HCEC 1CT (cell line): Measurements from ENCODE around the gene RSKR.
A peak's percentile ranks its signal among the peaks of the same experiment; 100 is the strongest.
"Not testable (repeated sequence)": the region's sequence is repeated elsewhere in the genome, so short reads cannot be mapped to it uniquely, and the experiment has no call there.

ENCODE experiments used
- DNase-seq: peaks from one replicate; pipeline ENCODE4 v3.0.0-alpha.2; 2017

The RSKR gene, protein sequence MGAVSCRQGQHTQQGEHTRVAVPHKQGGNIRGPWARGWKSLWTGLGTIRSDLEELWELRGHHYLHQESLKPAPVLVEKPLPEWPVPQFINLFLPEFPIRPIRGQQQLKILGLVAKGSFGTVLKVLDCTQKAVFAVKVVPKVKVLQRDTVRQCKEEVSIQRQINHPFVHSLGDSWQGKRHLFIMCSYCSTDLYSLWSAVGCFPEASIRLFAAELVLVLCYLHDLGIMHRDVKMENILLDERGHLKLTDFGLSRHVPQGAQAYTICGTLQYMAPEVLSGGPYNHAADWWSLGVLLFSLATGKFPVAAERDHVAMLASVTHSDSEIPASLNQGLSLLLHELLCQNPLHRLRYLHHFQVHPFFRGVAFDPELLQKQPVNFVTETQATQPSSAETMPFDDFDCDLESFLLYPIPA

DNA sequence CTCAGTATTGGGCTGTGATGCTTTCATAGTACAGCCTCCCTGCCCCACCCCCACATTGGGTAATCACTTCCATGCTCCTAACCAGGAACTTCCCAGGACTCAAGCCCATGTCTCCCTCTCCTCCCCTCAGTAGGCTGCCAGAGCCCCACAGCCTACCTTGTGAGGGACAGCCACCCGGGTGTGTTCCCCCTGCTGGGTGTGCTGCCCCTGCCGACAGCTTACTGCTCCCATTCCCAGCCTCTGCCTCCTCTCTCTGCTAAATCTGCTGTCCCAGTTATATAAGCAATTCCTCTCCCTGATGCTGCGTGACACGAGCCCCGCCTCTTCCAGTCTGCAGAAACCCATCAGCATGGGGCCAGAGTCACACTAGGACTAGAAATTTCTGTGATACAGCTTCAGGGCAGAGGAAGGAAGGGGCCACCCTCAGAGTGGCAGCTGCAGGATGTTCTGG, at the start of gene RSKR:
Gene RSKR (minus strand): TSS at position 255 of the 451 bp plus-strand sequence. CDS start 24 bp downstream, at position 231.
- no peak for DNase-seq

DNA sequence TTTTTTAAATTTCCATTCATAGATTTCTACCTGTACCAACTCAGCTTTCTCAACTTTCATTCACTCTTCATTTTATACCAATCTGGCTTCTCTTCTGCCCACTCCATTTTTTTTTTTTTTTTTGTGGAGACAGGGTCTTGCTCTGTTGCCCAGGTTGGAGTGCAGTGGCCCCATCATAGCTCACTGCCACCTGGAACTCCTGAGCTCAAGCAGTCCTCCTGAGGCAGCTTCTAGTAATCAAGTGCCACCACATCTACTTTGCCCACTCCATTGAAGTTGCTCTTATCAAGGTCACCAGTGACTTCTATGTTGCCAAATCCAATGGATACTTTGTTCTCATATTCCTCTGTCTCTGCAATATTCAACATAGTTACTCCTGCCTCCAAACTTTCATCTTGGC, 49.7 kb upstream of the RSKR start:
- no peak for DNase-seq

DNA sequence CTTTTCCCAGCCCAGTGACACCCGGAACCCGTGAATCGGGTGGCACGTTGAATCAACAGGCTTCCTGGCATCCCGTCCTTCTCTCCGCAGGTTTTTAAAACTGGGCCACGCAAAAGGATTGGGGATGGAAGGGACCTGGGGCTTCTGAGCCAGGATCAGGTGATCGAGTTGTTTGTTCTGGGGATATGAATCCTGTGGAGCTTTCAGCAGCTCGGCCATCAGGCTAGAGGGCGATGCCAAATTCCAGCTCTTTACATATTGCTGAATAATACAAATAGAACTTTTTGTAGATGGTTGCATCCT, 48.5 kb upstream of the RSKR start:
- DNase-seq = no peak

DNA sequence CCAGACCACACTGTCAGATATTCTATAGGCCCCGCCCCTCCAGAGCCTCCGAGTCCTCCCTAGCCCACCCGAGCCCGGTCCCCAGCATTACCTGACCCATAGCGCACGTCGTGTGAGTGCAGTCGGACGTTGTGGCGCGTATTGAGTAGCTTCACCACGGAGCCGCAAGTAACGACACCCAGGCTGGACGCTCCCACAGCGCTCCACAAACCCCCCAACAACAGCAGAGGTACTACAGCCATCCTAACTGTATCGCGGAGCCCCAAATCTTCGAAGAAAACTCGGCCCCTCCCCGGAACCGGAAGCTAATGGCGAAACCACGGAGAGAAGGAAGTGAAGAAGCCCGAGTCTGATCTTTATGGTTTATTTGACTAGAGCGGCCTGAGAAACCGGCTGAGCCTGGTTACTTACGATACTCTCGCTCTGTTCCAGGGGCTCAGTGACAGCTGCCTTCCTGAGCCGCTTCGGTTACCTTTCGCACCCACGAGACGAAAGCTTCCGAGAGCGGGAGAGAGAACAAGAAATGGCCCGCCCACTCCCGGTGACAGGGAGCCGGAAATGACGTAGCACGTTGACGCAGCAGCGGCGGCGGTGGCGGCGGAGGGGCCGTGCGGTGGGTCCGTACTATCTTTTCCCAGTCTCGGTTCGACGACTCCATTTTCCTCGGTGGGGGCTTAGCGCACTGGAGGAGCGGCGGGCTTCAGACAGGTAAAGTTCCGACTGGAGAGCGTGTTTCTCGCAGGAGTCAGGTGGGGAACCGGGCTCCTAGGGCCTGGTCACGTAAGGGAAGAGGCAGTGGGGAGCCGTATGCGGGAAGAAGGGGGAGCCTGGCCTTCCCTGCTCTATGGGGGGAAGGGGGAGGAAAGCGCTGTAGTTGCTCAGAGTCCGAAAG, 47.9 kb upstream of the RSKR start, which contains the start of the genes SDF2 and SUPT6H:
Gene SDF2 (minus strand): TSS at position 272 of the 892 bp plus-strand sequence. CDS start 30 bp downstream, at position 242.
Gene SUPT6H (plus strand): TSS at position 571 of the 892 bp plus-strand sequence. CDS start 11,197 bp downstream, outside the sequence.
- DNase-seq = peak; percentile 82

DNA sequence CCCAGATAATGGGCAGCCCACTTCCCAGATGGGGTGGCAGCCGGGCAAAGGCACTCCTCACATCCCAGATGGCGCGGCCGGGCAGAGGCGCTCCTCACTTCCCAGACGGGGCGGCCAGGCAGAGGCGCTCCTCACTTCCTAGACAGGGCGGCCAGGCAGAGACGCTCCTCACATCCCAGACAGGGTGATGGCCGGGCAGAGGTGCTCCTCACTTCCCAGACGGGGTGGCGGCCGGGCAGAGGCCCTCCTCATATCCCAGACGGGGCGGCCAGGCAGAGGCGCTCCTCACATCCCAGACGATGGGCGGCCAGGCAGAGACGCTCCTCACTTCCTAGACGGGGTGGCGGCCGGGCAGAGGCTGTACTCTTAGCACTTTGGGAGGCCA, 45.5 kb upstream of the RSKR start:
- DNase-seq = not testable (repeated sequence)

DNA sequence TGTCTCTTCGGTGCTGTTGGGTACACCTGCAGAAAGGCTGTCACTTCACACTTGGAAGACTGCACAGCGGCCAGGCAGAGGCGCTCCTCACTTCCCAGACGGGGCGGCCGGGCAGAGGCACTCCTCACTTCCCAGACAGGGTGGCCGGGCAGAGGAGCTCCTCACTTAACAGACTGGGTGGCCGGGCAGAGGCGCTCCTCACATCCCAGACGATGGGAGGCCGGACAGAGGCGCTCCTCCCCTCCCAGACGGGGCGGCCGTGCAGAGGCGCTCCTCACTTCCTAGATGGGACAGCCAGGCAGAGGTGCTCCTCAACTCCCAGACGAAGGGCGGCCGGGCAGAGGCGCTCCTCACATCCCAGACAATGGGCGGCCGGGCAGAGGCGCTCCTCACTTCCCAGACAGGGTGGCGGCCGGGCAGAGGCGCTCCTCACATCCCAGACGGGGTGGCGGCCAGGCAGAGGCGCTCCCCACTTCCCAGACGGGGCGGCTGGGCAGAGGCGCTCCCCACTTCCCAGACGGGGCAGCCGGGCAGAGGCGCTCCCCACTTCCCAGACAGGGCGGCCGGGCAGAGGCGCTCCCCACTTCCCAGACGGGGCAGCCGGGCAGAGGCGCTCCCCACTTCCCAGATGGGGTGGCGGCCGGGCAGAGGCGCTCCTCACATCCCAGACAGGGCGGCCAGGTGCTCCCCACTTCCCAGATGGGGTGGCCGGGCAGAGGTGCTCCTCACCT, 44.9 kb upstream of the RSKR start:
- DNase-seq = not testable (repeated sequence)

DNA sequence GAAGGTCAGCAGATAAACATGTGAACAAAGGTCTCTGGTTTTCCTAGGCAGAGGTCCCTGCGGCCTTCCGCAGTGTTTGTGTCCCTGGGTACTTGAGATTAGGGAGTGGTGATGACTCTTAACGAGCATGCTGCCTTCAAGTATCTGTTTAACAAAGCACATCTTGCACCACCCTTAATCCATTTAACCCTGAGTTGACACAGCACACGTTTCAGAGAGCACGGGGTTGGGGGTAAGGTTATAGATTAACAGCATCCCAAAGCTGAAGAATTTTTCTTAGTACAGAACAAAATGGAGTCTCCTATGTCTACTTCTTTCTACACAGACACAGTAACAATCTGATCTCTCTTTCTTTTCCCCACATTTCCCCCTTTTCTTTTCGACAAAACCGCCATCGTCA, 44.4 kb upstream of the RSKR start:
- DNase-seq = not testable (repeated sequence)

GRCh38 chr17:28657756-28658155, 43.8 kb upstream of the RSKR start:
- DNase-seq = peak; percentile 74

DNA sequence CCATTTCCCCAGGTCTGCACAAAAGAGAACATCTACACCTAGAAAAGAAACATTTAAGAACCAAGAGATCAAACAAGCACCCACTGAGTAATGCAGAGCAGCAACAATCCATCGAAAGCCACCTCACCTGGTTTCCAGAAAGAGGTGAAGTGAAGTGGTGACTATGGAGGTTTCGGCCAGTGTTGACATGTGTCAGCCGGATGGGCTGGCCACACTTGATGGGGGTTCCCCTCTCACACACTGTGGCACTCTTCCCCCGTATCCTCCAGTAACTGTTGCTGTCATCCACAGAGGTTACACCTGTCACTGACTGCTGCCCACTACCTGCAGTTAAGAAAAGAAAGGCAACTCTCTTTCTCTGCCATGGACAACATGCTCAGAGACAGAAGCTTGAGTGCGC, 41.2 kb upstream of the RSKR start:
- no peak for DNase-seq

DNA sequence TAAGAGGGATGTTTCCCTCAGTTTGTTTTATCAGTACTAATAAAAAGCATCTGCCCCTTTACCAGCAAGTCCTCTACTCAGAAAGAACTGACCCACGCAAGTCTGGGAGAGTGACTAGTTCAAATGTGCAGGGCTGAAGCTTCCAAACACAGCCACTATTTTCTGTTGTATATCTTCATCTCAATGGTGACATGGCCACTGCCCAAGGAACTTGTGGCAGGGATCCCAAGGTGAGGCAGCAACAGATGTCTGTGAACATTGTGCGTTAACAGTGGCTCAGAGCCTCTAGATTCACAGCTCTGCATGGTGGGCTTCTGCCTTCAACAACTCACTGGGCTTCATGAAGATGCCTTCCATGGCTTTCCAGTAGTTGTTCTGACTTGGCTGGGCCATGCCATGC, 34.7 kb upstream of the RSKR start:
- no peak for DNase-seq

DNA sequence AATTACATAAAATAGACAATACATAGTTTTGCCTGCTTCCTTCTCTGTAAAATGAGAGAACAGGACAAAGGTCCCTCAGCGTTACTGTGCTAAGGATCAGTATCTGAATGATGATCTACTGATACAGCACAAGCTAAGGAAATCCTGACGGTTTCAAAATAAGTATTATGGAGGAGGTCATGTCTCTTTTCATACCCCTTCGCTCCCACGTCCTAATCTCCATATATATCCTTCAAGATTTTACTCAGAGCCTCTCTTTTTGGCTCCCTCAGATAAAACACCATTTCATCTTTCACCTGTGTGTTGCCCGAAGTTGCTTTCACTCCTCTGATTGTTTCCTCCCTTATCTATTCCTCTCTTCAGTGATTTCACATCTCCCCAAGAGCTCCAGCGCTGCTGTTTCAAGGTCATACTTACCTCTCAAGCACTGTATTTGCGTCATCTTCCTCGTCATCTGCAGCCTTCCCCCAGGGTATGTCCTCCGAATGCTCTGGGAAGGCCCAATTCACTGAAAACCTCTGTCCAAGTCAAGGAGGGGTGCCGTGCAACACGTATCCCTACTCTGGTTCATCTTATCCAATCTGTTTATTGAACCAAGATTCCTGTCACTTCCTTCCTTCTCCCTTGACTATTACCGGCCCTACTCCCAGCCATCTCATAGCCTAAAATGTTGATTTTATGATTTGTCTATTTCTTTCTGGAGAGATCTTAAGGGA, 32.2 kb upstream of the RSKR start:
- DNase-seq = no peak

DNA sequence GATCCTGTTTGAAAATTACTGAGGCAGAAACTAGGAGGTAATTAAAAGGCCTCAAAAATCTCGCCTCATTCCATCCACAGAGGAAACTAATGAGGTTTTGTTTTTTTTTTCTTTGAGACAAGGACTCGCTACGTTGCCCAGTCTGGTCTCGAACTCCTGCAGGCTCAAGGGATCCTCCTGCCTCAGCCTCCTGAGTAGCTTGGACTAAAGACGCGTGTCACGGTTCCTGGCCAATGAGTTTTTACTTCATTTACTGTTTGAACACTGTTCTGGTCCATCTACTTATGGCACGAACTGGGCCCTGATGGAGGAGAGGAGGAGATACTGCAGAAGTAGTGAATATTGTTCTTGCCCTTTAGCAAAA, 31.6 kb upstream of the RSKR start:
- no peak for DNase-seq

- peak; percentile 95 for DNase-seq
These were observed 31.0 kb upstream of the RSKR start, which contains the start of gene BLTP2 for GRCh38 chr17:28644787-28645575. TSS of gene BLTP2 (minus strand) at chr17:28645158. CDS start at chr17:28645056, 102 bp downstream.

- DNase-seq = peak; percentile 50
These were observed 30.2 kb upstream of the RSKR start for GRCh38 chr17:28643983-28644786.

GRCh38 chr17:28641579-28641978, 27.6 kb upstream of the RSKR start:
- DNase-seq = no peak

DNA sequence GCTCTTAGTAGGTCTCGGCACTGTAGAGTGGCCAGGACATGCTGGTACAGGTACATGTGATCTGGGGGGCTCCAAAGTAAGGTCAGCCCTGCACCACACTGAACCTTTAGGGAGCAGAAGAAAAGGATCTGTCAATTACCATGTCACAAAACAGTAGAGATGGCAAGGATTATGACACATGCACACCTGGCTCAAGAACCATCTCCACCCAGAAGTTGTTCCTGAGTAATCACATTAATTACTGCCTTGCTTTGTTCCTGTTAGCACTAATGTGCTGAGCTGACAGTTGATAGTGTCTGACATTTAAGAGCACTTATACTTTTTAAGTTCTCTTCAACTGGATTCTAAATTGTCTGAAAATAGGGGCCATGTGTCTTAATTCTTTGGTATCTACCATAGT, 21.5 kb upstream of the RSKR start:
- DNase-seq = no peak

DNA sequence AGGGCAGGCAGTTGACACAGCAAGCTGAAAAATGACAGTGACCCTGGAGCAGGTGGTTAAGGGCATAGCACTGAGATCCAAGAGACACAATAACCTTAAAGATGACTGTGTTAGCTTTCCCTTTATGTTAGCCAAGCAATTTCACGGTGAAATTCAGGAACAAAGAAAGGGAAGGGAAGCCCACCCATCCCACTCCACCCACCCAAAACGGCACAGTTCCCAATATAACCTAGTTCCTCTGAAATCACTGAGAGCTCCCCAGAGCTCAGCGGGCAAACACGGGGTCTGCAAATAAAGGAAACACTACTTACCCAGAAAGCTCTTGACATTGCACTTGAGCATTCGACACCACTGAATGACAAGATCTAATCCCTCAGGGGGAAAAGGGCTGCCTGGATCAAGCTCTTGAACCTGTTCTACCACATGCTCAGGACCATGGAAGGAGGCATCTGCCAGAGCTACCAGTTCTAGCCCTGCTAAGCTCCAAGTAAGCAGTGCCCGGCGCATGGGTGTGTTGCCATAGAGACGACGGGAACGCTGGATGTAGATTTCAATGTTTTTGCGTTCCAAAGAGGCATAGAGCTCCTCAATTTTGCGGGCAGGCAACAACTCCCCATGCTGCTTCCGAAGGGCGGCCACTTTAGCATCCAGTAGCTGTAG, 20.4 kb upstream of the RSKR start:
- no peak for DNase-seq

DNA sequence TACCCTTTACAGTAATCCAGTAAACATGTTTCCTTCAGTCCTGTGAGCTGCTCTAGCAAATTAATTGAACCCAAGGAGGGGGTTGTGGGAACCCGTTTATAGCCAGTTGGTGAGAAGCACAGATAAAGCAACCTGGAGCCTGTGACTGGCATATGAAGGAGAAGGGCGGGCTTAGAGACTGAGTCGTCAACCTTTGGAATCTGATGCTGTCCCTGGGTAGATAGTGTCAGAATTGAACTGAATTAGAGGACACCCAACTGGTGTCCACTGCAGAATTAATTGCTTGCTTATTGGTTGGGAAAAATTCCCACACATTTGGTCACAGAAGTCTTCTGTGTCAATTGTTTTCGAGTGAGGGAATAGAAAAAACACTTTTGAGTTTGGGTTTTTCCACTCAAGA, 12.8 kb upstream of the RSKR start:
- no peak for DNase-seq

- no peak for DNase-seq
These were observed 10.2 kb upstream of the RSKR start for GRCh38 chr17:28624148-28624547.

GRCh38 chr17:28623696-28624095, 9.7 kb upstream of the RSKR start:
- DNase-seq = no peak
